Thoracic aorta (tissue), 2 donors: ENCODE data around the gene NAA50. TPM values are rescaled to one million over a fixed set of nuclear protein-coding genes. Genes with fewer than 3 reads are reported as not detected.

ENCODE experiments used
- ATAC-seq: fragments of 150-250 bp; one replicate; pipeline ENCODE4 v1.8.0; 2017; ENCODE audit warnings: low read depth; ENCODE audit not compliant: insufficient number of reproducible peaks, low FRiP score
- DNase-seq: peaks from one replicate; pipeline ENCODE4 v3.0.0-alpha.2; 2020; ENCODE audit warnings: low spot score
- H3K27ac ChIP-seq, 2 donors: fragments of 200-600 bp; sonication (generic); 1 replicate in 1 of 2; 2 replicates in 1 of 2; pipeline ENCODE4 v1.5.1; 2016; ENCODE audit warnings: mild to moderate bottlenecking in 2 of 2, moderate library complexity in 2 of 2
- H3K27me3 ChIP-seq: fragments of 200-600 bp; sonication (generic); replicated peaks from 2 replicates; pipeline ENCODE4 v1.6.0; 2016; ENCODE audit warnings: mild to moderate bottlenecking; ENCODE audit not compliant: insufficient read depth
- H3K36me3 ChIP-seq: fragments of 200-600 bp; sonication (generic); one replicate; pipeline ENCODE4 v1.5.1; 2016
- H3K4me1 ChIP-seq, 2 donors: fragments of 200-600 bp; sonication (generic); 1 replicate in 1 of 2; 2 replicates in 1 of 2; pipeline versions ENCODE4 v1.5.1 to v1.6.0; 2016; ENCODE audit warnings: low read depth in 2 of 2, mild to moderate bottlenecking in 1 of 2; ENCODE audit not compliant: control insufficient read depth in 1 of 2
- H3K4me3 ChIP-seq: fragments of 200-600 bp; sonication (generic); 2 replicates; pipeline ENCODE4 v1.5.1; 2016; ENCODE audit warnings: mild to moderate bottlenecking
- H3K9me3 ChIP-seq: fragments of 200-600 bp; sonication (generic); 2 replicates; pipeline ENCODE4 v1.5.1; 2016
- total RNA-seq, 2 donors: library from RNA; depleted of rRNA; stranded (reverse); fragments of >200 nt; gene quantifications; one replicate each; pipeline versions ENCODE4 v1.1.0 to v1.2.3, GENCODE V29; 2016
- TF ChIP-seq, protein P1 (sequence below): fragments of 200-600 bp; sonication (generic); IDR thresholded peaks from one replicate; pipeline ENCODE4 v1.5.1; 2019; ENCODE audit warnings: antibody characterized with exemption

The NAA50 gene
- total RNA-seq, 2 donors from 2014 or later: 58.3 to 78.2 TPM

DNA sequence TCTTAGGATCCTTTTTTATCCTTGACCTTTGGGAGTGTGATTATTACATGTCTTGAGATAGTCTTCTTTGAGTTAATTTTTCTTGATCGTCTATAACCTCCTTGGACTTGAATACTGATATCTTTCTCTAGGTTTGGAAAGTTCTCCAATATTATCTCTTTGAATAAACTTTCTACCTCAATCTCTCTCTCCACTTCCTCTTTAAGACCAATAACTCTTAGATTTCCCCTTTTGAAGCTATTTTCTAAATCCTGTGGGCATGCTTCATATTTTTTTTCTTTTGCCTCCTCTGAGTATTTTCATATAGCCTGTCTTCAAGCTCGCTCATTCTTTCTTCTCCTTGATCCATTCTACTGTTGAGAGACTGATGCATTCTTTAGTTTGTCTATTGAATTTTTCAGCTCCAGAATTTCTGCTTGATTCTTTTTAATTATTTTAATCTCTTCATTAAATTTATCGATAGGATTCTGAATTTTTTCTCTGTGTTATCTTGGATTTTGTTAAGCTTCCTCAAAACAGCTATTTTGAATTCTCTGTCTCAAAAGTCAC lies 61.7 kb downstream of the NAA50 start:
- TF ChIP-seq, protein P1, sequence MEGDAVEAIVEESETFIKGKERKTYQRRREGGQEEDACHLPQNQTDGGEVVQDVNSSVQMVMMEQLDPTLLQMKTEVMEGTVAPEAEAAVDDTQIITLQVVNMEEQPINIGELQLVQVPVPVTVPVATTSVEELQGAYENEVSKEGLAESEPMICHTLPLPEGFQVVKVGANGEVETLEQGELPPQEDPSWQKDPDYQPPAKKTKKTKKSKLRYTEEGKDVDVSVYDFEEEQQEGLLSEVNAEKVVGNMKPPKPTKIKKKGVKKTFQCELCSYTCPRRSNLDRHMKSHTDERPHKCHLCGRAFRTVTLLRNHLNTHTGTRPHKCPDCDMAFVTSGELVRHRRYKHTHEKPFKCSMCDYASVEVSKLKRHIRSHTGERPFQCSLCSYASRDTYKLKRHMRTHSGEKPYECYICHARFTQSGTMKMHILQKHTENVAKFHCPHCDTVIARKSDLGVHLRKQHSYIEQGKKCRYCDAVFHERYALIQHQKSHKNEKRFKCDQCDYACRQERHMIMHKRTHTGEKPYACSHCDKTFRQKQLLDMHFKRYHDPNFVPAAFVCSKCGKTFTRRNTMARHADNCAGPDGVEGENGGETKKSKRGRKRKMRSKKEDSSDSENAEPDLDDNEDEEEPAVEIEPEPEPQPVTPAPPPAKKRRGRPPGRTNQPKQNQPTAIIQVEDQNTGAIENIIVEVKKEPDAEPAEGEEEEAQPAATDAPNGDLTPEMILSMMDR: no peak
- Histone ChIP-seq H3K27me3 (no peaks in the 10 kb centered on the region), H3K36me3 (no peaks in the 10 kb centered on the region), H3K27ac (no peak overlapping the region), H3K4me1 (no peaks in the 10 kb centered on the region), H3K4me3 (no peak overlapping the region), H3K9me3 (no peaks in the 10 kb centered on the region)
- DNase-seq: no peak
- ATAC-seq: no peak

DNA sequence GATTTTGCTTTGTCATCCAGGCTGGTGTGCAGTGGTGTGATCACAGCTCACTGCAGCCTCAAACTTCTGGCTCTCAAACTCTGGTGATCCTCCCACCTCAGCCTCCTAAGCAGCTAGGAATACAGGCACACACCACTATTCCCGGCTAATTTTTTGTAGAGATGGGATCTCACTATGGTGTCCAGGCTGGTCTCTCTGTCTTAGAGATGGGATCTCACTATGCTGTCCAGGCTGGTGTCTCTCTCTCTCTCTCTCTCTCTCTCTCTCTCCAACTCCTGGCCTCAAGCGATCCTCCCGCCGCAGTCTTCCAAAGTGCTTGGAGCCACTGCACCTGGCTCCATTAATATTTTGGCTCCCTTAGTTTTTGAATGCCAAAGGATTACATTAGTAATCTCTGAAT lies 67.3 kb downstream of the NAA50 start:
- DNase-seq (no peak), ATAC-seq (no peak)
- no peaks in the 10 kb centered on the region for H3K9me3 ChIP-seq
- H3K4me1 ChIP-seq: no peaks in the 10 kb centered on the region
- TF ChIP-seq, protein P1: no peak
- no peaks in the 10 kb centered on the region for H3K27me3 ChIP-seq
- H3K4me3 ChIP-seq: no peak overlapping the region
- H3K27ac ChIP-seq: no peak overlapping the region
- H3K36me3 ChIP-seq: no peaks in the 10 kb centered on the region

DNA sequence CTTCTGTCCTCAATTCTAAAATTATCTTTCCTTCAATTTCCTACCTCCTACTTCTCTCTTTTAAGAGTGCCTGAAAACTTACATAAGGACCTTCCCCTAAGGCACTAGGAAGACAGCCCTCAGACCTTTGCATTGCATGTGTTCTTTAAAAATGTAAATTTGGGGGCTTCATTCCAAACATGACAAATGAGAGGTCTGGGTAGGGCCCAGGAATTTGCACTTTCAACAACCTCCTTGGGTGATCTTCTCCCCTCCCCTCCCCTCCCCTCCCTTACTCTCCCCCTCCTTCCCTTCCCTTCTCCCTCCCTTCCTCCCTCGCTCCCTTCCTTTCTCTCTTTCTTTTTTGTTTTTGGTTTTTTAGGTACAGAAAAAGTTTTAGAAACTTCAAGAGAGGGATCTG lies 68.3 kb downstream of the NAA50 start:
- no peaks in the 10 kb centered on the region for H3K27me3 ChIP-seq
- H3K4me3 ChIP-seq: no peak overlapping the region
- H3K27ac ChIP-seq: no peak overlapping the region
- ATAC-seq: no peak
- no peaks in the 10 kb centered on the region for H3K4me1 ChIP-seq
- H3K9me3 ChIP-seq: no peaks in the 10 kb centered on the region
- DNase-seq: no peak
- TF ChIP-seq, protein P1: no peak
- no peaks in the 10 kb centered on the region for H3K36me3 ChIP-seq

DNA sequence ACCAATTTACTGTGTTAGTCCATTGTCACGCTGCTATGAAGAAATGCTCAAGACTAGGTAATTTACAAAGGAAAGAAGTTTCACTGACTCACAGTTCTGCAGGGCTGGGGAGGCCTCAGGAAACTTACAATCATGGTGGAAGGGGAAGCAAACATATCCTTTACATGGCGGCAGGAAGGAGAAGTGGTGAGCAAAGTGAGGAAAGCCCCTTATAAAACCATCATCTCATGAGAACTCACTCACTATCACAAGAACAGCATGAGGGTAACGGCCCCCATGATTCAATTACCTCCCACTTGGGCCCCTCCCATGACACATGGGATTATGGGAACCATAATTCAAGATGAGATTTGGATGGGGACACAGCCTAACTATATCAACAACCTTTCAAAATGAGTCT lies 69.8 kb downstream of the NAA50 start:
- Histone ChIP-seq H3K9me3 (no peaks in the 10 kb centered on the region), H3K36me3 (no peaks in the 10 kb centered on the region), H3K27me3 (no peaks in the 10 kb centered on the region), H3K4me3 (no peak overlapping the region), H3K27ac (no peak overlapping the region), H3K4me1 (no peaks in the 10 kb centered on the region)
- DNase-seq: no peak
- TF ChIP-seq, protein P1: no peak
- ATAC-seq: no peak

DNA sequence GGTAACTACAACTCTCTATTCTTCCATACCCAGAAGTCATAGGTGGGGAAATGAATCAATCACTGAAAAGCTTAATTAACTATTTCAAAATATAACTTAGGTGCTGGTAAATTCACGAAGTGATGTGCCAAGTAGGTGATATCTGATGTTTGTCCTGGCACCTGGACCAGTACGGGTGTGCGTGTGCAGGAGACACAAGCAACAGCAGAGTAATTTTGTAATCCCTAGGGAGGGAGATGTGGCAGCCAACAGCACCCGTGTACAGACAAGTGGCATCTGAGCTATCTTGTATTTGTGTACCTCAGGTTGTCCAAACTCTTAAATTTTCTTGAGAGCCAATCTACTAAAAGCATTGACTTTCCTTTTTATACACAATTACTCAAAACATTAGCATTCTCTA lies 72.5 kb downstream of the NAA50 start:
- no peaks in the 10 kb centered on the region for H3K4me1 ChIP-seq
- no peaks in the 10 kb centered on the region for H3K27me3 ChIP-seq
- no peaks in the 10 kb centered on the region for H3K9me3 ChIP-seq
- ATAC-seq (no peak), DNase-seq (no peak)
- no peaks in the 10 kb centered on the region for H3K36me3 ChIP-seq
- TF ChIP-seq, protein P1: no peak
- H3K27ac ChIP-seq: no peak overlapping the region
- H3K4me3 ChIP-seq: no peak overlapping the region
